RPMI8226 (cell line): ENCODE results near the gene SLC44A5.

Experiments
- DNase-seq: peaks from one replicate; pipeline ENCODE4 v3.0.0-alpha.2; 2015

SLC44A5 gene

GRCh38 chr1:75170011-75170410 lies 440.9 kb downstream of the SLC44A5 start:
- DNase-seq: no peak

DNA sequence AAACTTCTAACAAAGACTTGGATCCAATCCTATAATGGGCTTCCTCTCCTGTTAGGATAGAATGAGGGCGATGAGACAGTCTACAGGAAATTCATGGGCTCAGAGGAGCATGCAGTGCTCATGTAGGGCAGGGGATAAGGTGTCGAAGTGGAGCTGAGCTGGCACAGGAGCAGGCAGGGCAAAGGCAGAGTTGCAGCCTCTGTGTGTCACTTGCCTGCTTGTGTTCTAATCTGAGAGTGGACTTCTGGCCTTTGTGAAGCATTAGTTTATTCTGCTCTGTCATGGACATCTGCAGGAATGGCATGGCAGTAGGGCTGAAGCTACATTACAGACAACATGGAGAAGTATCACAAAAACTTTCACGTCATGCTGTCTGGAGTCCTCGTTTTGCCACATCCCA lies 444.1 kb downstream of the SLC44A5 start:
- DNase-seq: no peak

DNA sequence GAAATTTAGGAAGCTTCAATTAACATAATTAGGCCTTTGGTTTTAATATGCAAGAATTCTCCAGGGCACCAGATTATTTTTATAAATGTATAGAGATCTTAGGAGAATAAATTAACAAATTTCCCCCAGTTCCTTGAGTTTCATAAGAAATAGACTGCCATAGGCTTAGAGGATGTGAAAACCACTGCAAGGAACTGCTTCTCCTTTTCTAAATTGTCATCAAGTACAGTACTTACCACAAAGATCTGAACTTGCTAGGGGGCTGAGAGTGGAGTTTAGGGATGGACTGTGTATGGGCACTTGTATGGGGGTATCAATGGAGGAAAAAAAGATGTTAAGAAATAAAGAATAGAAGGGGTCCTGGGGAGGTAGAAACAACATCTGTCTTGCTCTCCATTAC lies 445.6 kb downstream of the SLC44A5 start:
- DNase-seq: no peak

DNA sequence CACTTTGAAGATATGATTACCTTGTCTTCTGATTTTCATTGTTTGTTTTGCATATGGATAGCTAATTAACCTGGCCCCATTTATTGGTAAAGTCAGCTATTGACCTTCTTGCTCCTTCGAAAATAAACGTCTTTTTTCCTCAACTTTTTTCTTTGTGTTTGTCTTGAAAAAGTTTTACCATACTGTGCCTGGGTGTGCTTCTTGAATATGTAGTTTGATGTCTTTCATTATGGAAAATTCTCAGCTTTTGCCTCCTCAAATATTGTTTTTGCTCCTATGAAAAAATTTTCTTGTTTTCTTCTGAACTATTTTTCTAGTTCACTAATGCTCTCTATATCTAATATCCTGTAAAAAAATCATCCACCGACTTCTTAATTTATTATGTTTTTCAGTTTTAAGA lies 451.8 kb downstream of the SLC44A5 start:
- DNase-seq: no peak
